ENCODE data around the gene ANKRD18B.
"Not testable (repeated sequence)": the region's sequence is repeated elsewhere in the genome, so short reads cannot be mapped to it uniquely, and the experiment has no call there.

GRCh38 chr9:33521861-33522260 is 2.2 kb upstream of the ANKRD18B start:
- not testable (repeated sequence) for TF ChIP-seq PATZ1 (CRISPR knock-in tag; IDR thresholded peaks at IDR 0.05; ENCODE audit: borderline replicate concordance); SNAI2 (CRISPR knock-in tag; IDR thresholded peaks at IDR 0.05); ZNF8 (CRISPR knock-in tag; IDR thresholded peaks at IDR 0.05); CREB5 (CRISPR knock-in tag; IDR thresholded peaks at IDR 0.05; ENCODE audit: low read depth); ZFP30 (CRISPR knock-in tag; IDR thresholded peaks at IDR 0.05); TOX (CRISPR knock-in tag; IDR thresholded peaks at IDR 0.05; ENCODE audit: borderline replicate concordance); POU6F1 (CRISPR knock-in tag; IDR thresholded peaks at IDR 0.05; ENCODE audit: borderline replicate concordance, low read depth); TCF4 (CRISPR knock-in tag; IDR thresholded peaks at IDR 0.05; ENCODE audit: borderline replicate concordance); ZFP3 (CRISPR knock-in tag; IDR thresholded peaks at IDR 0.05); OSR1 (CRISPR knock-in tag; IDR thresholded peaks at IDR 0.05); RARB (CRISPR knock-in tag; IDR thresholded peaks at IDR 0.05); ZNF70 (CRISPR knock-in tag; IDR thresholded peaks at IDR 0.05); TSHZ2 (CRISPR knock-in tag; IDR thresholded peaks at IDR 0.05)

Measured in SK-N-SH treated with all-trans-retinoic acid at 6 μM for 48 hours (cell line).